ENCODE measurements around the gene AR. TPM values are rescaled to one million over a fixed set of nuclear protein-coding genes. Genes with fewer than 3 reads are reported as not detected.

The AR gene
- total and polyA plus RNA-seq, 2 donors (not counting 1 experiment from before 2014, with no cell fraction given) = not detected

GRCh38 chrX:67570839-67571238, 27.0 kb downstream of the AR start:
- H3K27me3 ChIP-seq (replicated peaks in 1 of 4; ENCODE audit: control extremely low read depth in 1 of 4, control insufficient read depth in 3 of 4, insufficient read depth in 4 of 4, low read length in 3 of 4) = no peaks in the 10 kb centered on the region
- DNase-seq (no peak), ATAC-seq (ENCODE audit: low read depth) (no peak)
- no peaks in the 10 kb centered on the region for H3K4me1 ChIP-seq (ENCODE audit: control insufficient read depth in 2 of 2, insufficient read depth in 2 of 2, low read length in 2 of 2)
- H3K9ac ChIP-seq (ENCODE audit: low read length) = no peak overlapping the region
- Mint-ChIP-seq H3K9me3 (ENCODE audit: insufficient read depth) (no peaks in the 10 kb centered on the region), H3K4me1 (no peaks in the 10 kb centered on the region), H3K4me3 (no peak overlapping the region), H3K27ac (no peak overlapping the region), H3K27me3 (no peaks in the 10 kb centered on the region)
- no peak for TF ChIP-seq CTCF (IDR thresholded peaks at IDR 0.05)
- TF ChIP-seq EZH2 (IDR thresholded peaks at IDR 0.05; ENCODE audit: borderline replicate concordance, insufficient read depth, low read depth, low read length, poor library complexity, severe bottlenecking) = no peak
- H3K27ac ChIP-seq (ENCODE audit: low read length in 2 of 2) = no peak overlapping the region
- no peaks in the 10 kb centered on the region for H3K36me3 ChIP-seq (replicated peaks in 1 of 2; ENCODE audit: control extremely low read depth in 1 of 2, control insufficient read depth in 1 of 2, extremely low read depth in 1 of 2, insufficient read depth in 2 of 2, low read length in 1 of 2)
- no peak overlapping the region for H2AFZ ChIP-seq (ENCODE audit: insufficient read depth, low read depth, low read length, poor library complexity, severe bottlenecking)
- ChIA-PET POLR2A (no interaction called here), CTCF (no interaction called here)
- no peak overlapping the region for H3K4me2 ChIP-seq (replicated peaks; ENCODE audit: low read depth, low read length, poor library complexity, severe bottlenecking)
- intact Hi-C loops (cut with micrococcal nuclease) = no loop called here
- H4K20me1 ChIP-seq (ENCODE audit: control insufficient read depth, insufficient read depth, low read length, poor library complexity, severe bottlenecking) = no peaks in the 10 kb centered on the region
- no peaks in the 10 kb centered on the region for H3K9me3 ChIP-seq (ENCODE audit: control extremely low read depth in 1 of 3, control insufficient read depth in 2 of 3, insufficient read depth in 1 of 3, low read length in 2 of 3)
- H3K79me2 ChIP-seq (ENCODE audit: control insufficient read depth, insufficient read depth, low read length) = no peaks in the 10 kb centered on the region
- no peak overlapping the region for H3K4me3 ChIP-seq (ENCODE audit: control extremely low read depth in 1 of 5, extremely low read depth in 1 of 5, insufficient read depth in 1 of 5, low read depth in 2 of 5, low read length in 4 of 5)

DNA sequence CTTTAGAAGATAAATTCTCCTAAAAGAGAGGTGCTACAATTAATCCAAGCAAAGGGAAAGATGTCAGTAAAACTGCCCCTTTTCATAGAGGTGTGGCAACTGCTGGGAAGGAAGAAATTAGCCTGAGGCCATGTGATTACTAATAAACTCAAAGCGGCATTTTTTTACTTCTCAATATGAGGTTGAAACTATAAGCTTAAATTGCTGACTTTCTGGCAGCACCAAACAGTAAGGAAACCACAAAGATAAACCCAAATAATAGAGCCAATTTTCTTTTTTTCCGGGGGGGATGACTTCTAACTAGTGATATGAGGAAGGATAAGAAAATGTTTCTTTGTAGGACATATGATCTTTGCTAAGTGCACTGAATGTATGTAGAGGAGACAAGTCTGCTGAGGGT, 30.9 kb downstream of the AR start:
- H3K27me3 ChIP-seq (replicated peaks in 1 of 4; ENCODE audit: control extremely low read depth in 1 of 4, control insufficient read depth in 3 of 4, insufficient read depth in 4 of 4, low read length in 3 of 4) = no peaks in the 10 kb centered on the region
- H2AFZ ChIP-seq (ENCODE audit: insufficient read depth, low read depth, low read length, poor library complexity, severe bottlenecking) = no peak overlapping the region
- H3K27me3 Mint-ChIP-seq = no peaks in the 10 kb centered on the region
- ChIA-PET POLR2A (no interaction called here), CTCF (no interaction called here)
- H3K9me3 ChIP-seq (ENCODE audit: control extremely low read depth in 1 of 3, control insufficient read depth in 2 of 3, insufficient read depth in 1 of 3, low read length in 2 of 3) = no peaks in the 10 kb centered on the region
- no peak overlapping the region for H3K4me2 ChIP-seq (replicated peaks; ENCODE audit: low read depth, low read length, poor library complexity, severe bottlenecking)
- H3K27ac ChIP-seq (ENCODE audit: low read length in 2 of 2) = no peak overlapping the region
- no peaks in the 10 kb centered on the region for H4K20me1 ChIP-seq (ENCODE audit: control insufficient read depth, insufficient read depth, low read length, poor library complexity, severe bottlenecking)
- H3K9ac ChIP-seq (ENCODE audit: low read length) = no peak overlapping the region
- DNase-seq = no peak
- TF ChIP-seq EZH2 (IDR thresholded peaks at IDR 0.05; ENCODE audit: borderline replicate concordance, insufficient read depth, low read depth, low read length, poor library complexity, severe bottlenecking) = no peak
- no peak for TF ChIP-seq CTCF (IDR thresholded peaks at IDR 0.05)
- intact Hi-C loops (cut with micrococcal nuclease) = no loop called here
- H3K4me3 Mint-ChIP-seq = no peak overlapping the region
- no CpG with 5 or more reads among the region's 2 CpGs for WGBS (ENCODE audit: insufficient coverage)
- no peak overlapping the region for H3K4me3 ChIP-seq (ENCODE audit: control extremely low read depth in 1 of 5, extremely low read depth in 1 of 5, insufficient read depth in 1 of 5, low read depth in 2 of 5, low read length in 4 of 5)
- H3K9me3 Mint-ChIP-seq (ENCODE audit: insufficient read depth) = peaks cover 2% of the 10 kb centered on the region
- ATAC-seq (ENCODE audit: low read depth) = no peak
- H3K79me2 ChIP-seq (ENCODE audit: control insufficient read depth, insufficient read depth, low read length) = no peaks in the 10 kb centered on the region
- H3K27ac Mint-ChIP-seq = no peak overlapping the region
- no peaks in the 10 kb centered on the region for H3K4me1 Mint-ChIP-seq
- no peaks in the 10 kb centered on the region for H3K4me1 ChIP-seq (ENCODE audit: control insufficient read depth in 2 of 2, insufficient read depth in 2 of 2, low read length in 2 of 2)
- H3K36me3 ChIP-seq (replicated peaks in 1 of 2; ENCODE audit: control extremely low read depth in 1 of 2, control insufficient read depth in 1 of 2, extremely low read depth in 1 of 2, insufficient read depth in 2 of 2, low read length in 1 of 2) = no peaks in the 10 kb centered on the region

Data from B cell (primary cell).